ENCODE results near the gene POU2F2. TPM values are rescaled to one million over a fixed set of nuclear protein-coding genes. Genes with fewer than 3 reads are reported as not detected.

Gene POU2F2
- total and polyA plus RNA-seq, 2 experiments from 2014 or later: 2.3 to 4.6 TPM

GRCh38 chr19:42109896-42110295 lies 22.4 kb downstream of the POU2F2 start:
- H3K36me3 ChIP-seq (ENCODE audit: insufficient read depth): no peaks in the 10 kb centered on the region
- Mint-ChIP-seq H3K4me1 (peaks cover 31% of the 10 kb centered on the region), H3K9me3 (no peaks in the 10 kb centered on the region), H3K27me3 (ENCODE audit: insufficient read depth, low read depth, poor library complexity) (peaks cover 19% of the 10 kb centered on the region), H3K36me3 (ENCODE audit: low read depth) (no peaks in the 10 kb centered on the region), H3K4me3 (no peak overlapping the region), H3K27ac (no peak overlapping the region)
- ATAC-seq (no peak), DNase-seq (ENCODE audit: low spot score) (no peak)
- H3K4me2 ChIP-seq: no peak overlapping the region
- H3K79me2 ChIP-seq (replicated peaks; ENCODE audit: insufficient read depth): no peaks in the 10 kb centered on the region
- no peaks in the 10 kb centered on the region; the same call in 1 of the 2 replicates for H3K27me3 ChIP-seq (ENCODE audit: insufficient read depth)
- H3K4me3 ChIP-seq: no peak overlapping the region
- H3K4me1 ChIP-seq (ENCODE audit: insufficient read depth): peaks cover 15% of the 10 kb centered on the region
- no peak for TF ChIP-seq CREB1 (CRISPR knock-in tag; IDR thresholded peaks at IDR 0.05; ENCODE audit: low read depth)
- no peak overlapping the region for H3K27ac ChIP-seq (ENCODE audit: low read depth)
- H3F3A ChIP-seq (replicated peaks; ENCODE audit: low read depth): 0 out of 2 replicates have a peak, but pooled peaks cover 7% of the 10 kb centered on the region
- H3K9me2 ChIP-seq (ENCODE audit: insufficient read depth): no peaks in the 10 kb centered on the region
- H4K20me1 ChIP-seq (replicated peaks; ENCODE audit: insufficient read depth): no peaks in the 10 kb centered on the region
- H2AFZ ChIP-seq: no peak overlapping the region

- 0 out of 2 replicates have a peak, but pooled peaks cover 7% of the 10 kb centered on the region for H3F3A ChIP-seq (replicated peaks; ENCODE audit: low read depth)
- H3K4me2 ChIP-seq: peak overlapping the region; percentile 52
- H3K36me3 Mint-ChIP-seq (ENCODE audit: low read depth): no peaks in the 10 kb centered on the region
- no peak overlapping the region; the same call in 2 of the 3 replicates for H3K4me3 Mint-ChIP-seq
- H3K4me3 ChIP-seq: no peak overlapping the region
- no peaks in the 10 kb centered on the region for H3K36me3 ChIP-seq (ENCODE audit: insufficient read depth)
- no peaks in the 10 kb centered on the region for H3K9me2 ChIP-seq (ENCODE audit: insufficient read depth)
- H3K27ac Mint-ChIP-seq: 0 out of 2 replicates have a peak overlapping the region, but pooled peaks have one; percentile 21
- no peak overlapping the region for H3K27ac ChIP-seq (ENCODE audit: low read depth)
- H2AFZ ChIP-seq: peak overlapping the region; percentile 23; the same call in 1 of the 2 replicates
- DNase-seq (ENCODE audit: low spot score): peak; percentile 96
- peak; percentile 97 for ATAC-seq
- peaks cover 22% of the 10 kb centered on the region for H3K4me1 Mint-ChIP-seq
- no peaks in the 10 kb centered on the region; the same call in 1 of the 2 replicates for H3K27me3 ChIP-seq (ENCODE audit: insufficient read depth)
- H3K9me3 Mint-ChIP-seq: no peaks in the 10 kb centered on the region
- peaks cover 18% of the 10 kb centered on the region for H3K27me3 Mint-ChIP-seq (ENCODE audit: insufficient read depth, low read depth, poor library complexity)
- TF ChIP-seq CTCF (conservative IDR thresholded peaks at IDR 0.05; ENCODE audit: low read depth in 2 of 2) (peak; percentile 100), CREB1 (CRISPR knock-in tag; IDR thresholded peaks at IDR 0.05; ENCODE audit: low read depth) (peak; percentile 39; the same call in 1 of the 2 replicates), EZH2phosphoT487 (IDR thresholded peaks at IDR 0.05; ENCODE audit: unreplicated experiment) (no peak)
- no peaks in the 10 kb centered on the region for H3K79me2 ChIP-seq (replicated peaks; ENCODE audit: insufficient read depth)
- H3K4me1 ChIP-seq (ENCODE audit: insufficient read depth): peaks cover 7% of the 10 kb centered on the region
- no peaks in the 10 kb centered on the region for H4K20me1 ChIP-seq (replicated peaks; ENCODE audit: insufficient read depth)
Measured at GRCh38 chr19:42108527-42109389, 23.5 kb downstream of the POU2F2 start.

GRCh38 chr19:42105368-42105767 lies 26.9 kb downstream of the POU2F2 start:
- Histone ChIP-seq H3K27ac (ENCODE audit: low read depth) (no peak overlapping the region), H2AFZ (no peak overlapping the region), H3K79me2 (replicated peaks; ENCODE audit: insufficient read depth) (no peaks in the 10 kb centered on the region), H3K27me3 (ENCODE audit: insufficient read depth) (no peaks in the 10 kb centered on the region; the same call in 1 of the 2 replicates), H3K36me3 (ENCODE audit: insufficient read depth) (no peaks in the 10 kb centered on the region), H3K4me3 (no peak overlapping the region), H3K4me1 (ENCODE audit: insufficient read depth) (peaks cover 7% of the 10 kb centered on the region), H4K20me1 (replicated peaks; ENCODE audit: insufficient read depth) (no peaks in the 10 kb centered on the region), H3F3A (replicated peaks; ENCODE audit: low read depth) (0 out of 2 replicates have a peak, but pooled peaks cover 7% of the 10 kb centered on the region), H3K9me2 (ENCODE audit: insufficient read depth) (no peaks in the 10 kb centered on the region), H3K4me2 (no peak overlapping the region)
- Mint-ChIP-seq H3K36me3 (ENCODE audit: low read depth) (no peaks in the 10 kb centered on the region), H3K27ac (no peak overlapping the region), H3K9me3 (no peaks in the 10 kb centered on the region), H3K4me1 (peaks cover 13% of the 10 kb centered on the region; the same call in 2 of the 3 replicates), H3K4me3 (no peak overlapping the region), H3K27me3 (ENCODE audit: insufficient read depth, low read depth, poor library complexity) (peaks cover 13% of the 10 kb centered on the region)
- ATAC-seq: no peak
- no peak for DNase-seq (ENCODE audit: low spot score)
- TF ChIP-seq ZNF462 (CRISPR knock-in tag; IDR thresholded peaks at IDR 0.05): no peak
- TF ChIP-seq CREB1 (CRISPR knock-in tag; IDR thresholded peaks at IDR 0.05; ENCODE audit: low read depth): no peak
- TF ChIP-seq NANOG (IDR thresholded peaks at IDR 0.05; ENCODE audit: borderline replicate concordance): no peak
- TF ChIP-seq ZNF114 (CRISPR knock-in tag; IDR thresholded peaks at IDR 0.05): no peak

All from GM23338 (cell line).